Body of pancreas (tissue), 4 donors: ENCODE data around the gene CFAP57.

ENCODE experiments used
- POLR2A ChIP-seq, 3 donors: fragments of 450-650 bp; IDR thresholded peaks; one replicate each; pipeline ENCODE4 v1.6.1; 2016; ENCODE audit warnings: antibody characterized with exemption in 3 of 3, mild to moderate bottlenecking in 2 of 3
- TF ChIP-seq, protein P1 (sequence below), 7 experiments: fragments of 450-650 bp in 4 of 7; fragments of 200-600 bp in 3 of 7; sonication (generic) in 3 of 7; IDR thresholded peaks; one replicate each; pipeline ENCODE4 v1.5.1; 2016 to 2019; ENCODE audit warnings: antibody characterized with exemption in 7 of 7

DNA sequence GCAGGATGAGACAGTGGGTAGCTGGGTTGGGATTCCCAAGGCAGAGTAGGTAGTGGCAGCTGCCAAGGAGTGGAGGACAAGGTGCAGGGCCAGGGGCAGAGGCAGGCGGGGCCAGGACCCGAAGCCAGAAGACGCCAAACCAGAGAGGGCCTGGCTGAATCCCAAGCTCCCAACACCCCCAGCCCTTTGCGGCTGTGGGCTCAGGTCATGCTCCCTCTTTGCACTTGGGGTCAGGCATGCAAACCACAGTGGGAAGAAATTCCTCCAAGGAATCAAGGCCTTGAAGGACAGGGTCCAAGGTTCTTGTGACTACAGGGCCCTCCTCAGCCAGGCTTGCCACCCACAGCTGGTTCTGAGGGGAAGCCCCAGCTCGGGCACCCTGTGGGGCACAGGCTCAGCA lies 107.0 kb downstream of the CFAP57 start:
- TF ChIP-seq POLR2A (IDR thresholded peaks at IDR 0.05): no peak
- TF ChIP-seq, protein P1, sequence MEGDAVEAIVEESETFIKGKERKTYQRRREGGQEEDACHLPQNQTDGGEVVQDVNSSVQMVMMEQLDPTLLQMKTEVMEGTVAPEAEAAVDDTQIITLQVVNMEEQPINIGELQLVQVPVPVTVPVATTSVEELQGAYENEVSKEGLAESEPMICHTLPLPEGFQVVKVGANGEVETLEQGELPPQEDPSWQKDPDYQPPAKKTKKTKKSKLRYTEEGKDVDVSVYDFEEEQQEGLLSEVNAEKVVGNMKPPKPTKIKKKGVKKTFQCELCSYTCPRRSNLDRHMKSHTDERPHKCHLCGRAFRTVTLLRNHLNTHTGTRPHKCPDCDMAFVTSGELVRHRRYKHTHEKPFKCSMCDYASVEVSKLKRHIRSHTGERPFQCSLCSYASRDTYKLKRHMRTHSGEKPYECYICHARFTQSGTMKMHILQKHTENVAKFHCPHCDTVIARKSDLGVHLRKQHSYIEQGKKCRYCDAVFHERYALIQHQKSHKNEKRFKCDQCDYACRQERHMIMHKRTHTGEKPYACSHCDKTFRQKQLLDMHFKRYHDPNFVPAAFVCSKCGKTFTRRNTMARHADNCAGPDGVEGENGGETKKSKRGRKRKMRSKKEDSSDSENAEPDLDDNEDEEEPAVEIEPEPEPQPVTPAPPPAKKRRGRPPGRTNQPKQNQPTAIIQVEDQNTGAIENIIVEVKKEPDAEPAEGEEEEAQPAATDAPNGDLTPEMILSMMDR (IDR thresholded peaks at IDR 0.05): no peak
